Colon (tissue), 2 donors: ENCODE results near the gene MRFAP1L1.
"Not testable (repeated sequence)": the region's sequence is repeated elsewhere in the genome, so short reads cannot be mapped to it uniquely, and the experiment has no call there.

ENCODE experiments used
- FAIRE-seq: peaks from 2 replicates; lab custom pipeline; 2012; peaks lifted over from hg19 to GRCh38; lab: Jason Lieb, UNC
- donor health status: control.
- donor health status: control.

The MRFAP1L1 gene

DNA sequence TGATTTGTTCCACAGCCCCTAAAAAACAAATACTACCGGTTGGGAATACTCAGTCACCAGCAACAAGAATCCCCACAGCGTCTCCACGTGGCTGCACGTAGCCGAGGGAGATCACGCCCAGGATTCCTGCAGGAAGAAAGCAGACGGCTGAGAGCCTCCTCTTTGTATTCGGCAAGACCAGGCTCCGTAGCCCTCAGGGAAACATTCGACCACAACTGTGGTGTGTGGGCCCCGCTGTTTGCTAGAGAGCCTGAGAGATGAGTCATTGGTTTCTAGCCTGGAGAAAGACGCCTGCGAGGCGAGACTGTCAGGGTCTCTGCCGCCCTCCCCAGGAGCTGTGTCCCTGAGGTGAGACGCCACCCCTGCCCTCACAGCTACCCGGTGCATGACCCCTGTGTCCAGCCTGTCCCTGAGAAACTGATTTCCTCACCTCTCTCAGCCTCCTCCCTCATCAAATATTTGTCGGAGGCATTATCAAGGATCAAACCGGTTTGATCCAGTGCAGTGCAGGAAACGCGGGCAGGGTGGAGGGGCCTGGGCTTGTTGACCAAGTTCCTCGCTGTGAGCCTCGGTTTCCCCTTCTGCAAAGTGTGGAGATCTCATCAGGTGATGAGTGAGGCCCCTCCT lies 20.7 kb downstream of the MRFAP1L1 start:
- no peak for FAIRE-seq

GRCh38 chr4:6687947-6688878 lies 21.5 kb downstream of the MRFAP1L1 start:
- no peak for FAIRE-seq

DNA sequence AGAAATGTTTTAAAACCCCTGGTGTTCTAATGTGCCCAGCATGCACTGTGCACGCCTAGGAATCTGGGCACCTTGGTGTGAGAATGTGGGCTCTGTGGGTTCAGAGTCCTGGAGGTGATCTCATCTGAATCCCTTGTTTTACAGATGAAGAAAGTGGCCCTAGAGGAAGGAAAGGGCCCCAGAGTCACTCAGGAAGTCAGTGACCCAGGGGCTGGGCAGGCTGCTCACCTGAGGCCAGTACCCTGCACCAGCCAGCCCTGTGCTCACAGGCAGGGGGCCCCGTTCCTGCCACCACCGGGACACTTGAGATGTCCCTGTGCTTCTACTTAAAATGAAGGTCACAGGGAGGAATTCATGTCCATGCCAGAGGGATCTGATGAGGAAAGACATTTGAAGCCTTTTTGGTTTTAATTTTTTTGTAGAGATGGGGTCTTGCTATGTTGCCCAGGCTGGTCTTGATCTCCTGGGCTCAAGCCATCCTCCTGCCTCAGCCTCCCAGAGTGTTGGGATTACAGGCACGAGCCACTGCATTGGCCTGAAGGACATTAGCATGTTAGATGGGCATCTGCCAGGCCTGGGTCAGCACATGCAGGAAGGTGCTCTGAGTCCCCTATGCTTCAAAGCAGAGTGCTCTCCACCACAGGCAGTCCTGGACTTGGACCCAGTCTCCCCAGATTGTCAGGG lies 23.4 kb downstream of the MRFAP1L1 start:
- FAIRE-seq: no peak

DNA sequence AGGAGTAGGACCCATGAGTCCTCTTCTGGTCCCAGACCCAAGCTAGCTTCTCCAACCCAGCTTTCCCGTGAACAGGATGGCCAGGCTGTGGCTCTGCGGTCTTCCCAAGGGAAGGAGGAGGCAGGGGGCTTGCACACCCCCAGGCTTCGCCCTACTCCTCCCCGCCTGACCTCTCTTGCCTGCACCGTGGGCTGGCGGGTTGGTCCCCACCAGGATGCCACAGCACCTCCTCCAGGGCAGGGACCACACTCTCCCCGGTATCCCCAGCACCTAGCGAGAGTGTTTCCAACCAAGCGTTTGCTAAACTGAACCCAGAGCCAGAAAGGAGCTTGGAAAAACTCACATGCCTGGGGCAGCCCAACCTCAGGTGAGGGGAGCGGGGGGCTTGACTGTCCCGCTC lies 25.0 kb downstream of the MRFAP1L1 start:
- no peak for FAIRE-seq

DNA sequence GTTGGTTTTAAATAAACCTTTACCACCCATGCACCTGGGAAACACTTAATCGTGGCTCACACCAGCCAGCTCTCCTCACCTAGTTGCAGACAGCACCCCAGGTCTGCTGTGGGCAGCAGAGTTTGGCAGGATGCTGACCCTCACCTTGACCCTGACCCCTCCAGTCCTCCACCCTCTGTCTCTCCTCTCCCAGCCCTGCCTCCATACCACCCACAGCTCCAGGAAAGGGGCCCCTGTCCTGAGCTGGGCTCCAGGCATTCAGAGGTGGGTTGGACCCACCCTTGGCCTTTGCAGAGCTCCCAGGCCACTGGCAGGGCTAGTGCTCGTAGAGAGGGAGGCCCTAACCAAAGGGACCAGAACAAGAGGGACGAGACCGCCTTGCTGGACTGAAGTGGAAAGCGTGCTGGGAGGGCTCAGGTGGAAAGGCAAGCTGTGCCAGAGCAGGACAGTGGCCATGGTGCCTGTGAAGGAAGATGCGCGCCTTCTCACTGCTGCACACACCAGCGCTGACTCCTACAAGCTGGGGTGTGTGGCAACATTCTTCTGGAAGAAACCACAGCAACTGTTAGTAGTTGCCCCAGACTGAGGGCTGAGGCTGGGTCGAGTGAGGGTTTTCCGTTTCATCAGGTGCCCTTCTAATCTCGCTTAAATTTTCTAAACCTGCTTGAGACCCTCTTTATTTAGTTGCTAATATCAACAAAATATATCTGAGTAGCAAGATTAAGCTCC lies 26.6 kb downstream of the MRFAP1L1 start:
- FAIRE-seq: no peak

GRCh38 chr4:6681191-6681590 lies 28.5 kb downstream of the MRFAP1L1 start:
- no peak for FAIRE-seq

DNA sequence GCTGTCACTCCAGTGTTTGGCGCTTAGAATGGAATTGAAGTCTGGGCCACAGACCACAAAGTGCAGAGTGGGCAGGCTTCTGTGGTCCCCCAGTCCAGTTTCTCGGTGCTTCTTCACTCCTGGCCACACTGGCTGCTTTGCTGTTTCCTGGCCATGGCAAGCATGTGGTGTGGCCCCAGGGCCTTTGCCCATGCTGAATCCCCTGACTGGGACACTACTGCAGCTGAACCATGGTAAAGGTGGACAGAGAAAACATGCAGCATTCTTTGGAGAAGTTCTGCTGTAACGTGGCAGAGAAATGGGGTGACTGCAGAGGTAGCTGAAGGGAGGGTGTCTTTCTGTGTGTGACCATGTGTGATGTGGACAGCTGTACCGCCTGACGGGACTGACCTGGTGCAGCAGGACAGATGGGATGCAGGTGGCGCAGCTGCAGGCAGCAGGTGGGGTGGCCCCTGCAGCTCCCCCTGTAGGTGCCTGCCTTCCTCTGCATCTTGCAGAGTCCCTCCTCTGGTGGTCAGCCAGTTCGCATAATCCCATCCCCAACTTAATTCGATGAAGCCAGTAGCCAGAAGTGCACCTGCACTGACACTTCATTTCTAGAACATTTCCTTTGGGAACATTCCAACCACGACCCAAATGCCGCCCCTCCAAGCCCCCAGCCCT lies 29.2 kb downstream of the MRFAP1L1 start:
- FAIRE-seq: no peak

DNA sequence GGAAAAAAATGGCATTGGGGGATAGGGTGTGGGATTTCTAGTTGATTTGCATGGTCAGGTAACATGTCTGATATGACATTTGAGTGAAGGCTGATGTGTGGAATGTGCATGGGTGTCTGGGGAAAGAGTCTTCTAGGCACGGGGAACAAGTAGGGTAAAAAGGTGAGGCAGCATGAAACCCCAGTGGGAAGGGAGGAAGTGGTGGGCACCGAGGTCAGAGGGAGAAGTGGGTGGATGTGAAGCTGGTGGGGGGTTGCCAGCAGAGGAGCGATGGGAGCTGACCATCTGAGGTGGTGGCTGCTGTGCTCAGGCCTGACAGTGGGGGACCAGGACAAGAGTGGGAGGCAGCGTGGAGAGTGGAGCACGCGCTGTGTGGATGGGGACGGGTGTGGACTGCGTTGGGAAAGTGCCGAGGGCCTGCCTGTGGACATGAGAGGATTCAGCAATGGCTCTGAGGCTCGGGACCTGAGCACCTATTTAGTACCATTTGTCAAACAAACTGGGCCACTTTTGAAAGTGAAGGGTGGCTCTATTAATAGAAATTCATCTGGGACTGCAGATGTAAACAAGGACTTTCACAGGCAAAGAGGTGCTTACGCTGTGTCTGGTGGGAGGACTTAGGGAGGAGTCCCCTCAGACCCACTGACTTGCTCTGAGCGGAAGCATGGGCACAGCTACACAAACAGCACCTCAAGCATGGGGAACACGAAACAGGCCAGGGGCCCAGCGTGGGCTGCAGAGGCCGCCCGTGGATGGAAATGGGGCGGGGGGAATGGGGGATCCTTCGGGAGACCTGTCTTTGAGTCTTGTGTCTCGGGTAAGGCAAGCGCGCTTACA lies 32.7 kb downstream of the MRFAP1L1 start:
- FAIRE-seq: no peak

DNA sequence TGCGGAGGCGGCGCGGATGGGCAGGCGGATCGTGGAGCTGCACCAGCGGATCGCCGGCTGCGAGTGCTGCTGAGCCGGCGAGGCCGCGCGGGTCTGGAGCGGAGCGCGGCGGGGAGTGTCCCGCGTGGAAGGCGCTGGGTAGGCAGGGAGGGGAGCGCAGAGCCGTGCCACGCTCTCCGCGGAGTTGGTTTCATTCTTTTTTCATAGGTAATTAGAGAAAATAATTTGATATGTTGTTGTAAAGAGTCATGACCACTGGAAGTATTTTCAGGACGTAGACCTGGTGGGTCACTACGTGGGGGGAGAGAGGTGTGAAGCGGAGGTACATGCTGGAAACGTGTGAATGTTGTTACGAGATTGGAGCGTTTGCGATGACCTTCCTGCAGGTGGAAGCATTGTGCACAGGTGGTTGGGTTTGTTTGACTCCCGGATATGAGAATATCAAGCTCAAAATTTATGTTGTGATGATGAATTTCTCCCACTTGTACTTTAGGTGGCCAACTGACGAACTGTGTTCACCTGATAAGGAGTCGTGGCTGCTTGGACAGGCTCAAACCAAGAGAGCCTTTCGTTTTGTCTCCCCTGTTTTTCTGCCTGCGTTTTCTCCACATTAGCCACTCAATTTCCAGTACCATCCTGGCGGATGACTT lies 35.0 kb downstream of the MRFAP1L1 start:
- FAIRE-seq: no peak

DNA sequence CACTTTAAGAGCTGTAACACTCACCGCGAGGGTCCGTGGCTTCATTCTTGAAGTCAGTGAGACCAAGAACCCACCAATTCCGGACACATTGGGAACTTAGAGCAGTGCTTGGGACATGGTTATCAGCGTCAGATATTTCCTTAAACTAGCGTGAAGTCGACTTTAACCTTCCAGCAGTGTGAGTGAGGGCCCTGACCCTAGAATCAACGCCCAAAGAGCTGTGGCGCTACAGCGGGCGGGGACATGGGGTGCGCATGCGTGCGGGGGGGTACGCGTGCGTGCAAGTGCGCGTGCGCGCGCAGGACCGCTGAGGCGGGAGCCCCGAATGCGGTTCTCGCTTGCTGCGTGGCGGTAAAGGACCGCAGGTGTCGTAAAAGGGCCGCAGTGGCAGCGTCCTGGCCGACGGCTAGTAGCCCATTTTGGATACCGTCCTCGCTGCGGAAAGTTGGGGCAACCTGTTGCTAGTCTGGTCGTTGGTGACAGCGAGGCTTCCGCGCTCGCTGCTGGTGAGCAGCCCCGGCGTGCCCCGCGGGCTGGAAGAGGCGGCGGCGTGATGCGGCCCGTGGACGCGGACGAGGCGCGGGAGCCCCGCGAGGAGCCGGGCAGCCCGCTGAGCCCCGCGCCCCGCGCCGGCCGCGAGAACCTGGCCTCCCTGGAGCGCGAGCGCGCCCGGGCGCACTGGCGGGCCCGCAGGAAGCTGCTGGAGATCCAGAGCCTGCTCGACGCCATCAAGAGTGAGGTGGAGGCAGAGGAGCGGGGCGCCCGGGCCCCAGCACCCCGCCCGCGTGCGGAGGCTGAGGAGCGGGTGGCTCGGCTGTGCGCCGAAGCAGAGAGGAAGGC lies 35.8 kb downstream of the MRFAP1L1 start:
- FAIRE-seq: no peak

- not testable (repeated sequence) for FAIRE-seq
Measured at GRCh38 chr4:6673191-6673659, 36.4 kb downstream of the MRFAP1L1 start.

DNA sequence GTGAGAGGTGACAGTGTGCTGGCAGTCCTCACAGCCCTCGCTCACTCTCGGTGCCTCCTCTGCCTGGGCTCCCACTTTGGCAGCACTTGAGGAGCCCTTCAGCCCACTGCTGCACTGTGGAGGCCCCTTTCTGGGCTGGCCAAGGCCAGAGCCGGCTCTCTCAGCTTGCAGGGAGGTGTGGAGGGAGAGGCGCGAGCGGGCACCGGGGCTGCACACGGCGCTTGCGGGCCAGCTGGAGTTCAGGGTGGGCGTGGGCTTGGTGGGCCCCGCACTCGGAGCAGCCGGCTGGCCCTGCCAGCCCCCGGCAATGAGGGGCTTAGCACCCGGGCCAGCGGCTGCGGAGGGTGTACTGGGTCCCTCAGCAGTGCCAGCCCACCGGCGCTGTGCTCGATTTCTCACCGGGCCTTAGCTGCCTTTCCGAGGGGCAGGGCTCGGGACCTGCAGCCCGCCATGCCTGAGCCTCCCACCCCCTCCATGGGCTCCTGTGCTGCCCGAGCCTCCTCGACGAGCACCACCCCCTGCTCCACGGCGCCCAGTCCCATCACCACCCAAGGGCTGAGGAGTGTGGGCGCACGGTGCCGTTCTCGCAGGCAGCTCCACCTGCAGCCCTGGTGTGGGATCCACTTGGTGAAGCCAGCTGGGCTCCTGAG lies 37.0 kb downstream of the MRFAP1L1 start:
- FAIRE-seq: not testable (repeated sequence)

DNA sequence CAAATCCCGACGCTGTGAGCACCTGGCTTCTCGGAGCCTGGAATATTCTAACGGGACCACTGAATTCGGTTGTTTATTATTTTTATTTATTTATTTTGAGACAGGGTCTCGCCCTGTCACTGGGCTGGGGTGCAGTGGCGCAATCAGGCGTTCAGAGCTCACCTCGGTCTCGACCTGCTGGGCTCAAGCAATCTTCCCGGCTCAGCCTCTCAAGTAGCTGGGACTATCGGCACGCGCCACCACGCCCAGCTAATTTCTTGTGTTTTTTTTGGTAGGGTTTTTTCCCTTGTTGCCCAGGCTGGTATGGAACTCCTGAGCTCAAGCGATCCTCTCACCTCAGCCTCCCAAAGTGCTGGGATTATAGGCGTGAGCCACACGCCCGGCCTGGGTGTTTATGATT lies 37.5 kb downstream of the MRFAP1L1 start:
- FAIRE-seq: no peak

GRCh38 chr4:6671648-6672047 lies 38.0 kb downstream of the MRFAP1L1 start:
- FAIRE-seq: no peak

GRCh38 chr4:6668391-6668790 lies 41.3 kb downstream of the MRFAP1L1 start:
- FAIRE-seq: no peak

DNA sequence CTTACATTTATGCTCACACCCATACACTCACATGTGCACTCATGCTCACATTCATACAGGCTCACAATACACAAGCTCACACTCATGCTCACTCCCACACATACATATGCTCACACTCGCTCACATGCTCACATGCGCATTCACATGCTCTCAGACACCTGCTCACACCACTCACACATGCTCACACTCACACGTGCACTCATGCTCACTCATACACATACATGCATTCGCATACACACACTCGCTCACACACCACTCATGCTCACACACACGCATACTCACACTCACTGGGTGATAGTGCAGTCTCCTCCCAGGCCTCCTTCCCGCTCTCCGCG lies 44.4 kb downstream of the MRFAP1L1 start:
- no peak for FAIRE-seq

GRCh38 chr4:6663596-6664393 lies 45.9 kb downstream of the MRFAP1L1 start:
- no peak for FAIRE-seq

- no peak for FAIRE-seq
Measured at GRCh38 chr4:6662591-6662990, 47.1 kb downstream of the MRFAP1L1 start.
